ENCODE results near the gene KIF4B.
A peak's percentile ranks its signal among the peaks of the same experiment; 100 is the strongest.
"Not testable (repeated sequence)": the region's sequence is repeated elsewhere in the genome, so short reads cannot be mapped to it uniquely, and the experiment has no call there.

KIF4B gene

GRCh38 chr5:155001523-155001922 lies 12.0 kb upstream of the KIF4B start:
- TF ChIP-seq CTCF (IDR thresholded peaks at IDR 0.05; ENCODE audit: low read depth, low read length) = no peak
- no peak for DNase-seq
- Histone ChIP-seq H3K36me3 (no peaks in the 10 kb centered on the region), H3K4me3 (ENCODE audit: low read depth, low read length) (no peak overlapping the region), H3K27me3 (no peaks in the 10 kb centered on the region), H3K4me1 (no peaks in the 10 kb centered on the region), H3K9me3 (no peaks in the 10 kb centered on the region)

- H3K27me3 ChIP-seq; H3K4me1 ChIP-seq; DNase-seq; H3K4me3 ChIP-seq (ENCODE audit: low read depth, low read length); H3K36me3 ChIP-seq; H3K9me3 ChIP-seq: not testable (repeated sequence)
Measured at GRCh38 chr5:155002722-155003121, 10.8 kb upstream of the KIF4B start.

- H3K9me3 ChIP-seq = no peaks in the 10 kb centered on the region
- H3K36me3 ChIP-seq = no peaks in the 10 kb centered on the region
- H3K4me1 ChIP-seq = no peaks in the 10 kb centered on the region
- peak; percentile 46 for DNase-seq
- no peaks in the 10 kb centered on the region for H3K27me3 ChIP-seq
- H3K4me3 ChIP-seq (ENCODE audit: low read depth, low read length) = no peak overlapping the region
- TF ChIP-seq CTCF (IDR thresholded peaks at IDR 0.05; ENCODE audit: low read depth, low read length) = peak; percentile 61
Measured at GRCh38 chr5:155004138-155004744, 9.3 kb upstream of the KIF4B start.

- H3K9me3 ChIP-seq; H3K4me3 ChIP-seq (ENCODE audit: low read depth, low read length); H3K27me3 ChIP-seq; H3K4me1 ChIP-seq; H3K36me3 ChIP-seq; DNase-seq: not testable (repeated sequence)
Measured at GRCh38 chr5:155006265-155006664, 7.3 kb upstream of the KIF4B start.

GRCh38 chr5:155008669-155009068 lies 4.9 kb upstream of the KIF4B start:
- H3K27me3 ChIP-seq = no peaks in the 10 kb centered on the region
- no peak for DNase-seq
- no peak overlapping the region for H3K4me3 ChIP-seq (ENCODE audit: low read depth, low read length)
- no peaks in the 10 kb centered on the region for H3K4me1 ChIP-seq
- no peak for TF ChIP-seq CTCF (IDR thresholded peaks at IDR 0.05; ENCODE audit: low read depth, low read length)
- no peaks in the 10 kb centered on the region for H3K9me3 ChIP-seq
- no peaks in the 10 kb centered on the region for H3K36me3 ChIP-seq

GRCh38 chr5:155010881-155011280 lies 2.7 kb upstream of the KIF4B start:
- 0 out of 2 replicates have a peak, but pooled peaks cover 3% of the 10 kb centered on the region for H3K27me3 ChIP-seq
- no peaks in the 10 kb centered on the region for H3K4me1 ChIP-seq
- H3K9me3 ChIP-seq = no peaks in the 10 kb centered on the region
- no peak for DNase-seq
- TF ChIP-seq CTCF (IDR thresholded peaks at IDR 0.05; ENCODE audit: low read depth, low read length) = no peak
- no peak overlapping the region for H3K4me3 ChIP-seq (ENCODE audit: low read depth, low read length)
- no peaks in the 10 kb centered on the region for H3K36me3 ChIP-seq

- no peak for TF ChIP-seq CTCF (IDR thresholded peaks at IDR 0.05; ENCODE audit: low read depth, low read length)
- Histone ChIP-seq H3K4me3 (ENCODE audit: low read depth, low read length) (no peak overlapping the region), H3K9me3 (no peaks in the 10 kb centered on the region), H3K27me3 (0 out of 2 replicates have a peak, but pooled peaks cover 3% of the 10 kb centered on the region), H3K4me1 (no peaks in the 10 kb centered on the region; the same call in 1 of the 2 replicates), H3K36me3 (no peaks in the 10 kb centered on the region)
- no peak for DNase-seq
Measured at GRCh38 chr5:155015239-155015638, 1.7 kb downstream of the KIF4B start.

All from BE2C (cell line).